Activated gamma-delta T cell (primary cell): Measurements from ENCODE around the gene LEMD2.

Experiments used
- DNase-seq: peaks from one replicate; lab custom pipeline; 2025; lab: John Stamatoyannopoulos, UW

LEMD2 gene

DNA sequence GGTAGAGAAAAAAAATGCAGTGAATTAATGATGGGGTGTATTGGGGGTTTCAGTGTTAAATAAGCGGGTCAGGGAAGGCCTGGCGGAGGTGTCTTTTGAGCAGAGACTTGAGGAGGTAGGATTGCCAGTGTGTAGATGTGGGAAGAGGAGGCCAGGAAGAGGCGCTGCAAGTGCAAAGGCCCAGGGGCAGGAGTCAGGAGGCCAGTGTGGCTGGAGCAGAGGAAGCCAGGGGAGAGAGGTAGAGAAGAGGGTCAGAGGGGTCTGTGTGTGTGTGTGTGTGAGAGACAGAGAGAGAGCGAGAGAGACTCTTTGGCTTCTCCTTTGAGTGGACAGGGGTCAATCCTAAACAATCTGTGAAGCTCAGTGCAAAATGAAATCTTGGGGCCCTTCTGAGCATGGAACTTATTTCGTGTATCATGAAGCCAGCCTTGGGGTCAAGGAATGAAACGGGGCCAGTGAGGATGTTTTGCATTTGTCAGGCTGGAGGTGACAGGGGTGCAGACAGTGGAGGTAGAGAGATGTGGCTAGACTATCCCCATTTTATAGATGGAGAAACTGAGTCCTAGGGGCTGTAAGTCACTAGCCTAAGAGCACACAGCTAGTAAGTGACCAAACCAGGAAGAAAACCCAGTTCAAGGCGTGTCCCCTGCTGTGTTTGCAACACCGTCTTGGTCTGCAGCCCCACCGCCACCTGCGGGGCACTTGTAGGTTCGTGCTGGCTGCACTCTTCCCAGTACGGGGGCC lies 32.5 kb downstream of the LEMD2 start:
- DNase-seq: no peak

DNA sequence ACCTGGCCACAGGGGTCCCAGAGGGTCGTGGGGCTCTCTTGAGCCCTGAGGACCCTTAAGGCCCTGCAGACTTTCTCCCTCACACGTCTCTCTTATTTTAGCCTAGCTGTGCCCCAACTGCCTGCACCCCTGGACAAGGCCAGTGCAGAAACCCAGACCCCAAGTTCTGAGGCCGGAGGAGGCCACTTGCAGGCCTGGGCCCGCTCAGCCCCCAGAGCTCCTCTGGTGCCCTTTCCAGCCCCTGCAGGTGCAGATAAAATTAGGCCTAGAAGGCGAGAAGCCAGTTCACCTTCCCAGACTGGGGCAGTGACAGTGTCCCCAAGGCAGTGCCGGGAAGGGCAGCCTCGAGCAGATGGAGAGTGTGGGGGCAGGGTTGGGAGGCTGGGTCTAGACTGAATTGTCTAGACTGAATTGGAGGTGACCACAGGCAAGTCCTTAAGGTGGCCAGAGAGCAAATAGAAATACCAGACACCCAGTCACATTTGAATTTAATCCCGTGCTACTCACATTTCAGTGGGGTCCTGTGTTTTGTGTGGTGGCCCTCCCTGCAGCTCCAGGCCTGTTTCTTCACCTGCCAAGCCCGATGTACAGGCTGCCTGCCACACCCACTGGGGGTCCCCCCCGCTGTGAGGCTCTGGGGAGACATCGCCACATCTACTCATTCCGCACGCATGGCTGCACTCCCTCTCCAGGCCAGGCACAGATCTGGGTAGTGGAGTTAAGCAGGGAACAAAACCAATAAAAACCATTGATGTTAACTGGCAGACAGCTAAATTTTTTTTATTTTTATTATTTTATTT lies 33.7 kb downstream of the LEMD2 start:
- DNase-seq: no peak

GRCh38 chr6:33754222-33754621 lies 34.7 kb downstream of the LEMD2 start:
- DNase-seq: no peak

DNA sequence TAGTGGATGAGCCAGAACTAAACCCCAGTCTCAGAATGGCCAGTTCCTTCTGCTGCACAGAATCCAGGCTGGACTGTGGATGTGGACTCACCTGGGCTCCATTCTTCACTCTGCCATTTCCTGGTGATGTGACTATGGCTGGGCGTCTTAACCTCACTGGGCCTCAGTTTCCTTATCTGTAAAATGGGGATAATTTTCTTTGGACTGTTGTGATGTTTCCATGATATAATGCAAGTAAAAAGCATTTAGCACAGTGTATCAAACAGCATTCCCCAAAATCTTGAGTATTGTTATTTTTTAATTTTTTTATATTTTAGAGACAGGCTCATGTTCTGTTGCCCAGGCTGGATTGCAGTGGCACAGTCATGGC lies 36.3 kb downstream of the LEMD2 start:
- no peak for DNase-seq

GRCh38 chr6:33751771-33752645 lies 36.9 kb downstream of the LEMD2 start:
- no peak for DNase-seq

GRCh38 chr6:33750244-33750991 lies 38.5 kb downstream of the LEMD2 start:
- DNase-seq: no peak

- no peak for DNase-seq
These were observed 39.5 kb downstream of the LEMD2 start for GRCh38 chr6:33749401-33749800.

DNA sequence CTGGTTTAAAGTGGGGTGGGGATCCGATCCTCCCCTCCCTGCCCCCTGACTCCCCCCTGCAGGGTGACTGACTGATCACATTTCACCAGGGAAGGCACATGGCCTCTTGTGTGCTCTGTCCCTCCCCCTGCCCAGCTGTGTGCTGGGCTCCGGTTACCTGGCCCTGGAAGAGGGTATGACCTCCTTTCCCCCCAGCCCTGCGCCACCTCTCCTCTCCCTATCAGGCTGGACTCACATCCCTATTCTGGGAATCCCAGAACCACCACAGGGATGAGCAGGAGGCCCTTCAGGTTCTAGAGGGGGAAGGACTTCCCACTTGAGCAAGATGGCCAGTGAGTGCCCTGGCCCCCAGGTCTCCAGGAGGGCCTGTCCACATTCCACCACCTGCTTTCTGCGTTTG lies 40.1 kb downstream of the LEMD2 start:
- no peak for DNase-seq

- DNase-seq: no peak
These were observed 41.1 kb downstream of the LEMD2 start for GRCh38 chr6:33747823-33748222.

- no peak for DNase-seq
These were observed 42.3 kb downstream of the LEMD2 start, which contains the start of gene IP6K3 for GRCh38 chr6:33746651-33747100. TSS of gene IP6K3 (minus strand) at chr6:33746905. CDS start at chr6:33735476, 11,429 bp downstream.

- DNase-seq: no peak
These were observed 42.8 kb downstream of the LEMD2 start for GRCh38 chr6:33746036-33746600.

GRCh38 chr6:33745548-33745947 lies 43.4 kb downstream of the LEMD2 start:
- no peak for DNase-seq

GRCh38 chr6:33744895-33745546 lies 43.9 kb downstream of the LEMD2 start:
- no peak for DNase-seq

DNA sequence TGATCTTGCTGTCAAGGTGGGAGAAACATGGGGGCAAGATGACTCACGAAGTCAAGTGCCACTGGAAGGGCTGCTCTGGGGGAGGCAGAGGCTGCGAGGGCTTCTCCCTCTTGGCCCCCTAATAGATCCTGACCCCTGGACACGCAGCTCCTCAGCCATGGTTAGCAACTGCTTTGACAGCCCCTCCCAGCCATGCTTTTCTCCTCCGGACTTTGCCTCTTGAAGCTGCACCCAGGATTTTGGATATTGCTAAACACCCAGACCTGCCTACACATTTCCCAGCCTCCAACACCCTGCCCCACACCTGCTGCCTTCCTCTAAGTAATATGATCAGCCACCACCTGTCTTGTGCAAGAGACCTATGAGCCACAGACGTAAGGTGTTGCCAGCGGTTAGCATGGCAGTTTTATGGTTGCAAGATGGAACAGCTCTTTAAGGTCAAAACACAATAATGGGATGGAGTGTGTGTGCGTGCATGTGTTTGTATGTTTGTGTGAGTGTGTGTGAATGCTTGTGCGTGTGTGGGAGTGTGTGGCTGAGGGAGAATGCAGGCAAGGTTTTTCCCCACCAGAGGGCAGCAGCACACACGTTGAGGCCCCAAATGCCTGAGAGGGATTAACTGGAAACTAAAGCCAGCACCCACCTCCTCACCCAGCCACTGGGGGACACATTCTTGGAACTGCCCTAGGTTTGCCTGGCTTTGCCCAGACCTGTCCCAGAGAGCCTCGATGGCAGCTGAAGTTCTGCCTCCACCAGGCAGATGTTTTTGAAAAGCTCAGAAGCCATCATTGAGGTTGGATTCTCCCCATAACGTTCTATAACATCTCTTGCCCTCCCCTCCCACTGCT lies 44.7 kb downstream of the LEMD2 start:
- DNase-seq: no peak

- no peak for DNase-seq
These were observed 46.1 kb downstream of the LEMD2 start for GRCh38 chr6:33742837-33743236.

- DNase-seq: no peak
These were observed 46.8 kb downstream of the LEMD2 start for GRCh38 chr6:33742092-33742491.

GRCh38 chr6:33740794-33741193 lies 48.1 kb downstream of the LEMD2 start:
- no peak for DNase-seq

DNA sequence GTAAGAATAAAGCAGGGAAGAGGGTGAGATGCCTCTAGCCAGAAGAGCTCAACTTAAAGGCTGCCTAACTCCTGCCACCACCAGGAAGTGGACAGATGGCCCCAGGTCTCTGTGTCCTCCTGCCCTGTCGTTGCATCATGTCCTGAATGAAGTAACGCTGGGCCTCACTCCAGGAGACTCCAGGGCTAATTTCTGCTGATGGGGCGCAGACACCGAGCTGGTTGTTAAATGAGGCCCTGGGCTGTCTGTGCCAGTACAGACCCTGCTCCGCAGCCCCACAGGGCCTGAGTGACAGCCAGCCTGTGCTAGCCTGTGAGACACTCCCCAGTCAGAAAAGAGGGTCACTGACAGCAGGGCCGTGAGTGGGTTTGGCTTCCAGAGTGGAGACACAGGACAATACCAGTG lies 48.7 kb downstream of the LEMD2 start:
- DNase-seq: no peak

DNA sequence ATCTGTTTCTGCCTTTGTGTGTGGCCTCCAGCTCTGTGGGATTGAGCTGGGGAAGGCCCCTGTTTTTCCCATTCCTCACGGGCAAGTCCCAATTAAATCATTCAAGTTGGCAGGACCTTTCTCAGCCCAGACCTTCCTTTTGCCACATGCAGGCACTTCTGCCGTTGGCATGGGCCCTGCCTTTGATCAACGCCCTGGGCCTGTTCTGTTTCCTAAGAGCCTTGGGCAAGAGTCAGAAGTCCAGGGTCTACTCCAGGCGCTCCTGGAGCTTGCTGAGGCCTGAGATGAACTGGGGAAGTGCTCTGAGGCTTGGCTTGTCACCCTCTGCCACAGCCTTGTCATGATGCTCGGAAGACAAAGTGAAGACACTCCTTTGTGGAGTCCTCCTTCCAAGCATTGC lies 49.4 kb downstream of the LEMD2 start:
- DNase-seq: no peak

- DNase-seq: no peak
These were observed 50.1 kb downstream of the LEMD2 start for GRCh38 chr6:33738879-33739278.
